A673 (cell line): ENCODE data around the gene ZDHHC11. TPM values are rescaled to one million over a fixed set of nuclear protein-coding genes. Genes with fewer than 3 reads are reported as not detected.
"Not testable (repeated sequence)": the region's sequence is repeated elsewhere in the genome, so short reads cannot be mapped to it uniquely, and the experiment has no call there.

Experiments
- BruUV-seq: library from RNA; stranded (reverse); fragments of 400-500 nt; replicated peaks from 2 replicates; lab custom pipeline; 2021; lab: Mats Ljungman, UMichigan
- CTCF ChIA-PET: fragments of 300-600 bp; sonication (Branson Sonifier 250); formaldehyde crosslinking; loops from one replicate; lab custom pipeline; 2022; ENCODE audit warnings: antibody characterized with exemption; lab: Charles Lee
- POLR2A ChIA-PET: fragments of 300-600 bp; sonication (Branson Sonifier 250); formaldehyde crosslinking; loops from one replicate; lab custom pipeline; 2022; ENCODE audit warnings: antibody characterized with exemption; ENCODE audit not compliant: low non-redundant PET; lab: Charles Lee
- DNase-seq: peaks from one replicate; pipeline ENCODE4 v3.0.0-alpha.2; 2015; ENCODE audit warnings: low spot score
- H3K27ac ChIP-seq: fragments of 200-600 bp; sonication (generic); 2 replicates; pipeline ENCODE4 v1.5.1; 2016; ENCODE audit warnings: mixed run types, low read depth, mild to moderate bottlenecking, mixed read lengths, antibody characterized with exemption, low read length; ENCODE audit not compliant: poor library complexity, severe bottlenecking
- H3K27me3 ChIP-seq: fragments of 200-600 bp; sonication (generic); replicated peaks from 2 replicates; pipeline ENCODE4 v1.6.1; 2017; ENCODE audit warnings: mixed run types, low read depth, mild to moderate bottlenecking, mixed read lengths, antibody characterized with exemption, low read length; ENCODE audit not compliant: insufficient read depth, poor library complexity
- H3K36me3 ChIP-seq: fragments of 200-600 bp; sonication (generic); 2 replicates; pipeline ENCODE4 v1.6.1; 2016; ENCODE audit warnings: mixed run types, mild to moderate bottlenecking, mixed read lengths, antibody characterized with exemption, low read length; ENCODE audit not compliant: insufficient read depth, poor library complexity, severe bottlenecking
- H3K4me1 ChIP-seq: fragments of 200-600 bp; sonication (generic); 2 replicates; pipeline ENCODE4 v1.6.1; 2017; ENCODE audit warnings: mixed run types, mild to moderate bottlenecking, mixed read lengths, antibody characterized with exemption, low read length; ENCODE audit not compliant: insufficient read depth, poor library complexity, severe bottlenecking
- H3K4me3 ChIP-seq: fragments of 200-600 bp; sonication (generic); 2 replicates; pipeline ENCODE4 v1.5.1; 2016; ENCODE audit warnings: low read depth, mixed run types, mild to moderate bottlenecking, mixed read lengths, low read length; ENCODE audit not compliant: poor library complexity, severe bottlenecking
- H3K9me3 ChIP-seq: fragments of 200-600 bp; sonication (generic); 2 replicates; pipeline ENCODE4 v1.6.1; 2016; ENCODE audit warnings: mixed run types, low read depth, mild to moderate bottlenecking, mixed read lengths, antibody characterized with exemption, low read length; ENCODE audit not compliant: poor library complexity, severe bottlenecking
- CTCF ChIP-seq: fragments of 300-800, 200-600 bp; sonication (generic); conservative IDR thresholded peaks from 2 replicates; pipeline ENCODE4 v1.5.1; 2017; ENCODE audit warnings: low read depth, mild to moderate bottlenecking, antibody characterized with exemption, low read length, moderate library complexity, mixed read lengths
- EZH2 ChIP-seq: fragments of 200-600 bp; sonication (generic); IDR thresholded peaks from 2 replicates; pipeline ENCODE4 v1.6.1; 2017; ENCODE audit warnings: borderline replicate concordance, low read depth, mild to moderate bottlenecking, mixed read lengths, antibody characterized with exemption, low read length; ENCODE audit not compliant: poor library complexity, severe bottlenecking
- intact Hi-C: fragments of 100-400 bp; cut with micrococcal nuclease; formaldehyde crosslinking; loops from one replicate; pipeline ENCODE4 v1.10.0; 2022; ENCODE audit not compliant: unreplicated experiment
- total RNA-seq: library from RNA; stranded (reverse); gene quantifications from 2 replicates; pipeline ENCODE4 v1.2.3, GENCODE V29; 2021

Gene ZDHHC11
- total RNA-seq, 1 experiment from 2014 or later, result 47.3 TPM

GRCh38 chr5:882253-883183 lies 31.7 kb upstream of the ZDHHC11 start:
- H3K36me3 ChIP-seq, result peaks cover 70% of the 10 kb centered on the region
- no peaks in the 10 kb centered on the region for H3K27me3 ChIP-seq
- ChIA-PET CTCF (no interaction called here), POLR2A (no interaction called here)
- TF ChIP-seq EZH2 (no peak), CTCF (no peak)
- no TSS peak for BruUV-seq
- no peaks in the 10 kb centered on the region for H3K9me3 ChIP-seq
- intact Hi-C loops, result no loop called here
- no peak for DNase-seq
- no peak overlapping the region for H3K27ac ChIP-seq
- H3K4me1 ChIP-seq, result no peaks in the 10 kb centered on the region
- no peak overlapping the region for H3K4me3 ChIP-seq

- intact Hi-C loops, result no loop called here
- no TSS peak for BruUV-seq
- Histone ChIP-seq H3K36me3 (peaks cover 65% of the 10 kb centered on the region), H3K4me1 (no peaks in the 10 kb centered on the region), H3K27me3 (no peaks in the 10 kb centered on the region), H3K9me3 (no peaks in the 10 kb centered on the region), H3K4me3 (no peak overlapping the region), H3K27ac (no peak overlapping the region)
- ChIA-PET CTCF (no interaction called here), POLR2A (no interaction called here)
- no peak for TF ChIP-seq EZH2
- TF ChIP-seq CTCF, result no peak
- no peak for DNase-seq
Measured at GRCh38 chr5:881551-881935, 30.8 kb upstream of the ZDHHC11 start.

GRCh38 chr5:880816-881550 lies 30.2 kb upstream of the ZDHHC11 start:
- ChIA-PET CTCF (no interaction called here), POLR2A (no interaction called here)
- DNase-seq, result no peak
- H3K4me1 ChIP-seq, result no peaks in the 10 kb centered on the region
- H3K36me3 ChIP-seq, result peaks cover 65% of the 10 kb centered on the region
- no peak overlapping the region for H3K27ac ChIP-seq
- no peaks in the 10 kb centered on the region for H3K27me3 ChIP-seq
- H3K9me3 ChIP-seq, result no peaks in the 10 kb centered on the region
- intact Hi-C loops, result no loop called here
- no TSS peak for BruUV-seq
- TF ChIP-seq CTCF, result no peak
- TF ChIP-seq EZH2, result no peak
- H3K4me3 ChIP-seq, result no peak overlapping the region

- intact Hi-C loops, H3K4me1 ChIP-seq, POLR2A ChIA-PET, DNase-seq, H3K9me3 ChIP-seq, H3K4me3 ChIP-seq, H3K27me3 ChIP-seq, CTCF ChIA-PET, BruUV-seq, H3K27ac ChIP-seq: not testable (repeated sequence)
- H3K36me3 ChIP-seq, result peaks cover 62% of the 10 kb centered on the region
Measured at GRCh38 chr5:878677-879076, 27.9 kb upstream of the ZDHHC11 start.
